Activated CD4-positive, alpha-beta T cell treated with anti-CD3 and anti-CD28 coated beads for 4 hours (primary cell): ENCODE data around the gene SLC11A2.

Experiments
- DNase-seq, 2 donors: peaks; one replicate each; pipeline ENCODE4 v3.0.0-alpha.2; 2020

The SLC11A2 gene

DNA sequence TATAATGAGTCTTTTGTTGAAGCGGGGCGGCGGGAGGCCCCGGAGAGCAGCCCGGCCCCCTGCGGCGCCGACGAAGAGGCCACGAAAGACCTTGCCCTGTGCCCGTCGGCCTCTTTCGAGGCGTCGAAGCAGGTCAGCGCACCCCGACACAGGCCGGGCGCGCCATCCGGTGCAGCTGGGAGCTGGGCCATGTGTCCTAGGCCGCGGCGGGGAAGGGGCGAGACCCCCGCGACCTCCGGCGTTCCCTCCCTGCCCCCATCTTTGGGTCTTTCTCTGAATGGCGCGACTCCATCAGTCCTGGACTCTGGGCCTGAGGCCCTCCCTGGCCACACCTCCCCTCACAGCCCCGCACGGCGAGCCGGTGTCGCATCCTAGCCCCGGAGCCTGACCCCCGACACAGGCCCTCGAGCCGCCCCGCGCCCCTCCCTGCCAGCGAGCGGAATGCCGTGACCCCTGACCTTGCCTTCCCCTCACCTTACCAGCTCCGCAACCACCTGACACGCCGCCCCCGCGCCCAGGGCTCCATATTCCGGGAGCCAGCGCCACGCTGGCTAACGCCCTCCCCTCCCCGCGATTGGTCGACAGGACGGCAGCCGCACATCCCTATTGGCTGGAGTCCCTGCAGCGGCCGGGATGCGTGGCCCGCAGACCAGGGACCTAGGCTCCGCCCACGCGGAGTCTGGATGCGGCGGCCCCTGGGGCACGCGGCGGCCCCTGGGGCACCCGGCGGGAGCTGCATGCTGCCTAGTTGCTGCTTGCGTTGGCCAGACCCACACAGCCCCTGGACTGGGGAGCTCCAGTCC, at the start of gene SLC11A2:
TSS of gene SLC11A2 (minus strand) at position 549 of the 803 bp plus-strand sequence. CDS start 15,656 bp downstream, outside the sequence.
- peak; percentile 92 to 93 for DNase-seq

DNA sequence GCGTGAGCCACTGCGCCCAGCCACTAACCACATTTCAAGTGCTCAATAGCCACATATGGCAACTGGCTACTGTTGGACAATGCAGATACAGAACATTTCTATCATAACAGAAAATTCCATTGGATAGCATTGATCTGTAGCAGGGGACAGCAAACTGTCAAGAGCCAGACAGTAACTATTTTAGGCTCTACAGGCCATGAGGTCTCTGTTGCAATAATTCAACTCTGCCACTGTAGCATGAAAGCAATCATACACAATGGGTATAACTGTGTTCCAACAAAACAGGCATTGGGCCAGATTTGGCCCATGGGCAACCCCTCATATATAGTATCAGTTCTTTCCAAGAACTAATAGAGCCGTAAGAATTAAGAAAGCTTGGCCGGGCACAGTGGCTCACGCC, 49.2 kb upstream of the SLC11A2 start:
- no peak for DNase-seq

DNA sequence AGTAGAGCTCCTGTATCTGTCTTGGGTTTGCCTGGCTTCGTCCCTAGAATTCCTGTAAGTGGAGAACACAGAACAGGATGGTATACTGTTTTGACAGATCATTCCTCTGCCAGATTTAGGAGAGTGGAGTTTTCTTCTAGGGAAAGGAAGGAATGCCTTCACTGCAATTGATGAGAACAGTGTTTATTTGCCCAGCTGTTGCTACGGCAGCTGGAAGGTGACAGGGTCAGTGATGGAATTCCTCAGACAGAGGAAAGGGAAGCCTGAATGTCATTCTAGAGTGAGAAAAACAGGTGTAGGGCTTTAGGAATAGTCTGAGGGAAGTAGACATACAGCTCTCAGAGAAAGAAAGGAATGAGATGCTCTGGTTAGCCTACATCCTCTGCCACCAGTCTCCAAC, 45.5 kb upstream of the SLC11A2 start:
- no peak for DNase-seq

DNA sequence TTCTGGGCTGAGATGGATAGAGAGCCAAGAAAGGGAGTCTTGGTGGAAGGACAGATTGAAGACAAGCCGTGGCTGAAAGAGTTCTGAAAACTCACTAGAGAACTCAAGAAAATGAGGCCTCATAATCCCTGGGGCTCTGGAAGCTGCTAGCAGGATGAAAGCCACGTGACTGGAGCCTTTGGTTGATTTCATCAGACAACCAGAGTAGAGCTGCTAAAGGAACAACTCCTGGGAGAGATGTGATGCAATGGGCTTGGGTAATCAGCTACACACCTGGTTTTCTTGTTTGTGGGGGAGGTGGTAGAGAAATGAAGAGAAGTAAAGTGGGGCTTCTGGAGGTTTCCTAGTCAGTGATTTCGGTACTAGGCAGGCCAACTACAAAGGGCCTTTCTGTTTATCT, 43.8 kb upstream of the SLC11A2 start:
- no peak for DNase-seq

DNA sequence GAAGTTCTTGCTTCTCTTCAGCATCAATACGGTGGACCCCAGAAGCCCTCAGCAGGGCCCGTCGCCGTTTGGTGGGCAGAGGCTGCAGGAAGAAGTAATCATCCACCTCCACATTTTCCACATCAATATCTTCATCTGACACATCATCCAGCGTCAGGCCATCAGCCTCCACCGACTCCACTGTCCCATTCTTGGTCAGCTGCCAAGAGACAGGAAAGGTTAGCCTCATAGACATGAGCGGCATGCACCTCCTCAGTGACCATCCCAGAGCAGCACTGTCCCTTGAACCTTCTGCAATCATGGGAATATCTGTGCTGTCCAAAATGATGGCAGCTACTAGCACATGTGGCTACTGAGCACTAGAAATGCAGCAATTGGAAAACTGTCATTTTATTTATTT, 41.6 kb upstream of the SLC11A2 start:
- no peak for DNase-seq

DNA sequence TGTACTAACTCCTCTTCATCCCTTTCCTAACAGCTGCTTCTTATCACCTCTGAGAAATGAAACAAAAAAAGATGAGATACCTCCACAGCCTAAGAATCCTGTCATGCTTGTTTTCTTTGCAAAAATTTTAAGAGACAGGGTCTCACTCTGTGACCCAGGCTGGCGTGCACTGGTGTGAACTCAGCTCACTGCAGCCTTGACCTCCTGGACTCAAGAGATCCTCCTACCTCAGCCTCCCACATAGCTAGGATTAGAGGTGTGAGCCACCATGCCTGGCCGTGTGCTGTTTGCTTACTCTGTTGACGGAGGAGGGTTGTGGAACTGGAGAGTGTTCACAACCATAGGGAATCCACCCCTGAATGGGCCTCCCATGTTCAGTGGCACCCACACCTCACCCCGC, 41.0 kb upstream of the SLC11A2 start:
- DNase-seq: no peak

DNA sequence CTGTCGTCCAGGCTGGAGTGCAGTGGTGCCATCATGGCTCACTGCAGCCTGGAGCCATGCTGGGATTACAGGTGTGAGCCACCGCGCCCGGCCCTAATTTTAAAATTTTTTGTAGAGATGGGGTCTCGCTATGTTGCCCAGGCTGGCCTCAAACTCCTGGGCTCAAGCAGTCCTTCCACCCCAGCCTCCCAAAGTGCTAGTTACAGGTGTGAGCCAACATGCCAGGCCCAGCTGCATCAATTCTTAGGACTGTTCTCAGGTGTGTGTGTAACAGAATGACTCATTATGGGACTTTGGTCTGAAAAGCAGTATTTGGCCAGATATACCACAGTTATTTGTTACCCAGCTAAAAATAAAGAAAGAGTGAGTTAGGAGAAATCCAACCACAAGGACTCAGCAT, 39.3 kb upstream of the SLC11A2 start:
- no peak for DNase-seq

DNA sequence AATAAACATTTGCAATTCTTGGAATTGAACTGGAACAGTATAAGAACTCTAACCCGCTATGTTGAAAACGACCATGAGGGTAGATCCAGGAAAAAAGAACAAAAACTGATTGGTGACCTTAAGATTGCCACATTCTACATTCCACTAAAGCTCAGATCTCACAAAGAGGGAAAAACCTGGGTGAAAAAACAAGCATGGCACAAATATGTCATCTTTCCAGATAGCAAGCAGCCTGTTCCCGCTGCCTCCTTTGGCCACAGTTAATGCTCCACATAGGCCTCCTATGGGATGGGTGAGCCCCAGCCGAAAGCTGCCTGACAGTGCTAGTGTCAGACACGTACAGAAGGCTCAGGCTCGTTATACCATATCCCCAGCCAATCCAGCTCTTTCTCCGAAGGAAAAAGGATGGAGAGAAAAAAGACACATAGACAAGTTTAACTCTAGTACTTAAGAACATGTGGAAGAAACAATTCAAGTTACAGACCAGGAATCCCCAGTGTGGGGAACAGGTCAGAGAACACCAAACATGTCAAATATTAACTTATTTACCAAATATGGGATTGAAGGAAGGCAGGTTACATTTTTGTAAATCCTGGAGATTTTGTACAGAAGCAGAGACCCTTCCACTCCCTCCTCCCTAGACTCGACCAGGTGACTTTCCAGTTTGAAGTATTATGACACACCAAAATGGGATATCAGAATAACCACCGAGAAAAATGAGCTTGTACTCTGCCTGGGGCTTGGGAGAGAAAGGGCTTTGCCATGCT, 36.6 kb upstream of the SLC11A2 start:
- DNase-seq: no peak

DNA sequence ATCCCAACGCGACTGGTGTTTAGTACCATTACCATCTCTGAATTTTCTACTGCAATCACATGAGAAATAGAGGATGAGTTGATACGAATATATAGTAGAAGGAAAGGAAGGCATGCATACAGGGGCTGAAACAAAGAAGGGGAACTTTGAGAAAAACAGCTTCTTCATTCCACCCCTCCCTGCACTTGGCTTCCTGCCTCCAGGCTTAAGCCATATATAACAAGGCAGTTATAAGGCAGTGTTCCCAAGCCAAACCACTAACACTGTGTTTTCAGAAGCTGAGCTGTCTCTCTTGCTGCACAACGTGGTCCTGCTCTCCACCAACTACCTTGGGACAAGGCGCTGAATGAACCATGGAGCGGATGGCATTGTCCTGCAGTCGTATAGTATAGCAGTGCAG, 32.9 kb upstream of the SLC11A2 start:
- no peak for DNase-seq

DNA sequence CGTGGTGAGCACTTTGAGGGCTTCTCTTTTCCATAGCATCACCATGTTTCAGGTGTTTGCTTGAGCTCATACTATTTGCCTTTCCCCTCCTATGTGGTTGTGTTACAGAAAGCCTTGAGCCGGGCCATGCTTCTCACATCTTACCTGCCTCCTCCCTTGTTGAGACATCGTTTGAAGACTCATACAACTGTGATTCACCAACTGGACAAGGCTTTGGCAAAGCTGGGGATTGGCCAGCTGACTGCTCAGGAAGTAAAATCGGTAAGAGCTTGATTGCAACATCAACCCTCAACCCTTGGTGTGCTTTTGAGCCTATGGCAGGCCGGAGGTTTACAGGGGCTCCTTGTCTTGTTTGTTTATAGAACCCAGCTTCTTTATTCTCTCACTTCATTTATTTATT, 30.1 kb upstream of the SLC11A2 start:
- no peak for DNase-seq

DNA sequence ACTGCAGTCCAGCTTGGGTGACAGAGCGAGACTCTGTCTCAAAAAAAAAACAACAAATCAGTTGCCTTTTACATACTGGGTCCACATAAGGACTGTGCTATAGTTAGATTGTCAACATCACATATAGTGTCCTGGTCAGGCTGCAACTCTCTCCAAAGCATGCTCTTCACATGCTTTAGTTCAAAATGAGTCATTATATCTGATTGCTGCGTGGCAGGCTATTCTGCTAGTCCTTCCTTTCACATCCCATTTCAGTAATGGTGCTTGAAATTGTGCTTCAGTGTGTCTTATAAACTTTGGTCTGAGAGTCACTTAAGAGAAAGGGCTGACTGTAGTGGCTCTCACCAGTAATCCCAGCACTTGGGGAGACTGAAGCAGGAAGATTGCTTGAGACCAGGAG, 28.9 kb upstream of the SLC11A2 start:
- DNase-seq: no peak

DNA sequence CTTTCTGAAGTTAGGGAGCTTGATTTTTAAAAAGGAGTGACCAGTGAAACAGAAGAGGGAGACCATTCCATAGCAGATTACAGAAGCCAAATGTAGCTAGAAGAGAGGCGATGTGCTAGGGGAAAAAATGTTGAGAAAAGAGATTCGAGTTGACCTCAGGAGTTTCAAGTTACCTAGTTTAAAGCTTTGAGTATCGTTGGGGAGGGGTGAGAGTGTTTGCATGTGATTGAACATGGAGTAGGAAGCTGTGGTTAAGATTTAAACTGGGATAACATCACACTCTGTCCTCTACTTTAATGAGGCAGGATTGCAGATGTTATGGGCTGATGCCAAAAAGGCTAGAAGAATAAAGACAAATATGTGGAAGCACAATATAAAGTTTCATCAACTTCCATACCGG, 25.6 kb upstream of the SLC11A2 start:
- DNase-seq: no peak

DNA sequence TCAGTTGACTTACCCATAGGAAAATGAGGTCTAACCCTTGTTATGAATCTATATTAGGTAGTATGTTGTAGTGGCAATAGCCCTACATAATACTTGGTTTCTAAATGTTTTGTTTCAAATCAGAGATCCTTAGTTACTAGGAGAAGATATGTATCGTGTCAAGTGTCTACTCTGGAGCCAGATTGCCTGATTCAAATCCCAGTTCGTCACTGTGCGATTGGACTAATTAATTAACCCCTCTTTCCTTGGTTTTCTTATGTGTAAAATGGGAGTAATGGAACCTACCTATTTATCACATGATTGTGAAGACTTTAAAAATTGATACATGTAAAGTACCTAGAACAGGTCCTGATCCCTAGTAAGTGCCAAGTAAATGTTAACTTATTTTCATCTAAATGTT, 23.3 kb upstream of the SLC11A2 start:
- DNase-seq: no peak

DNA sequence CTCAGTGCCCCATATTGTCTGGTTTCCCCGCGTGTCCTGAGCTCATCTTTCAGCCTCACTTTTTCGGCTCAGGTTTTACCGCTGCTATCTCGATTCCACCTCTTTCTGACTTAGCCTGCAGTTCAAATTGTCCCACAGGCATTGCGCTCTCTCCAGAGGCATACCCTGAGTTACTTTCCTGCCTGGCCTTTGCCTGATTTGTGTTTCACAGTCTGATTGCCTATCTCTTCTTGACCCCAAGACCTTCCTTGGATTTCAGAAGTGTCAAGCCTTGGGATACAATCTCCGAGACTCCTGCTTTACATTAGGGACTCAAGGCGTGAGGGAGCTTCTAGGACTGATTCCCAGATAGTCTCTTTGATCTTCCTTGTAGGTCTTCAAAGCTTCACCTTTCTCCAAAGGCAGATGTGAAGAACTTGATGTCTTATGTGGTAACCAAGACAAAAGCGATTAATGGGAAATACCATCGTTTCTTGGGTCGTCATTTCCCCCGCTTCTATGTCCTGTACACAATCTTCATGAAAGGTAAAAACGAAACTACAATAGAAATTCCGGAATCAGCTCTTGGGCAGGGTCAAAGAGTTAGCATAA, 22.6 kb upstream of the SLC11A2 start:
- peak in 1 of 2 donors; percentile 9 for DNase-seq

DNA sequence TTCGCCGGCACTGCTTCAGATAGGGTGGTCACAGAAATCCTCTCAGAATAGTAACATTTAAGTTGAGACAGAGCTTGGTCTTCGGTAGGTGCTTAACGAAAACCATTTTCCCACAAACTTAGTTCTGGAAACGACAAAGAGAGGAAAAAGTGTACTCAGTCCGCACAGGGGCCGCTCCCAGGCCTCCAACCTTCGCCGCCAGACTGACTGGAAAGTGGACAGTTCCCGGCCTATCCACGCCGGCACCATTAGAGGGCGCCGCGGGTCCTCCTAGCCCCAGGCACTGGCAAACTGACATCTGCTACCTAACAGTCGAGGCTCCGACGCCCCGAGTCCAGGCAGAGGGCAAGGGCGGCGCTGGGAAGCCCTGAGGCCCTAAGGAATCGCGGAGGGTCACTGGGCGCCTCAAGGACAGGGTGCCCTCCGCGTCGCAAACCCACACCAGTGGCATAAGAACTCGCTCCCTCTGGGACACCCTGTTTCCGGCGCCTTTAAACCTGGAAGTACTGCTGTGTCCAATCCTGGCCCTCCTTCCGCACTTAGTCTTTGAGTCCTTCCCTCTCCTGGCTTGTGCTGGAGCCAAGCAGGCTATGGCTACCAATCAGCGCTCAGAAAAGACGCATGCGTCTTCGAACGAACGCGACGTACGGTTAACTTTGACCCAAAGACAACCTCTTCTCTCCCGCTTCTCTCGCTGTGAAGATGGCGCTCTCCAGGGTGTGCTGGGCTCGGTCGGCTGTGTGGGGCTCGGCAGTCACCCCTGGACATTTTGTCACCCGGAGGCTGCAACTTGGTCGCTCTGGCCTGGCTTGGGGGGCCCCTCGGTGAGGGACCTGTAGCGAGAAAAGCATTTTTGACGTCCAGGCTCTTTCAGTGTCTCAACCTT, 21.7 kb upstream of the SLC11A2 start, which contains the start of gene LETMD1:
TSS of gene LETMD1 (plus strand) at position 673 of the 886 bp plus-strand sequence. CDS start at position 703, 30 bp downstream.
- peak; percentile 87 to 88 for DNase-seq

DNA sequence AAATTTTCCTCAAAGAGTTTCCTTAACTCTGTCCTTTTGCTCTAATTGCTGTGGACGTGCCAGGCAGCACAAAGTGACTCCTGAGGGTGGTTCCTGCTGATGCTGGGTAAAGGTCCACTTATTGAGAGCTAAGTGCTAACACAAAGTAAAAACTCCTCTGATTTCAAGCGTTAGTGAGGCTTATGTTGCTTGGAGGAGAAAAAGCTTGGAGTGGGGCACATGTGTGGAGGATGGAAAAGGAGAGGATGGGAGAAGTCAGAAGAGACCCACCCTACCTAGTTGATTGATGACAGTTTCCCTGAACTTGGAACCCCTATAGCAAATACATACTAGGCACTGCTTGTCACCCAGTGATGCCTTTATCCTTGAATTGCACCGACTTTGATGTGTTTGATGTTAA, 10.1 kb upstream of the SLC11A2 start:
- no peak for DNase-seq

DNA sequence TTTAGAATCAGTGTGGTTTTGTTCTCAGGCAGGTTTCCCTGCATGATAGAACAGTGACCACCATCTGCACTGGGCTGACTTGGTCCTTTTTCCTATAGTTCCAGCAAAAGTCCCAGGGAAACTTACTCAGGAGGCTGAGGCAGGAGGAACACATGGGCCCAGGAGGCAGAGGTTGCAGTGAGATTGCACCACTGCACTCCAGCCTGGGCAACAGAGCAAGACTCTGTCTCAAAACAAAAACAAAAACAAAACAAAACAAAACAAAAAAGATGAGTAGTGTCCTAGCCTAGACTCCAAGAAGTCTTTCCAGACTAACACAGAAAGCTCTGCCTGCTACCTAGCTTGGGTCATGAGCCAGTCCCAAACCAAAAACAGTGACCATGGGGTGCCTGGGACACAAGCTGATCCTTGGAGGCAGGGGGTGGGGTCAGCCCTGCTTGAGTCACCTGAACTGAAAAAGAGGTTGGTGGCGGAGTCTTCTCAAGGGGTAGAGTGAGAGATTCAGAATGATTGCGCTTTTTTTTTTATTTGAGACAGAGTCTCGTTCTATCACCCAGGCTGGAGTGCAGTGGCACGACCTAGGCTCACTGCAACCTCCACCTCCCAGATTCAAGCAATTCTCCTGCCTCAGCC, 7.4 kb upstream of the SLC11A2 start:
- DNase-seq: no peak

DNA sequence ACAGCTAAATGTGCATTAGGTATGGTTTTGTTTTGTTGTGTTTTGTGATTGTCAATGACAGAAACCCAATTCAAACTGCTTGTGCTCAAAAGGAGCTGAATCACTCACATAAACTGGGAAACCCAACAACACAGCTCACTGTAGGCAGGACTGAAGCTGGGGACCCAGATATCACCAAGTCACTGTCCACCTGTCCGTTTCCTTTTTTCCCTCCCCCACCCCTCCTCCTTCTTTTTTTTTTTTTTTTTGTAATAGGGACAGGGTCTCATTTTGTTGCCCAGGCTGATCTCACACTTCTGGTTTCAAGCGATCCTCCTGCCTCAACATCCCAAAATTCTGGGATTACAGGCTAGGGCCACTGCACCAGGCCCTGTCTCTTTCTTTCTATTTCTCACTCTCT, 6.9 kb upstream of the SLC11A2 start:
- no peak for DNase-seq

DNA sequence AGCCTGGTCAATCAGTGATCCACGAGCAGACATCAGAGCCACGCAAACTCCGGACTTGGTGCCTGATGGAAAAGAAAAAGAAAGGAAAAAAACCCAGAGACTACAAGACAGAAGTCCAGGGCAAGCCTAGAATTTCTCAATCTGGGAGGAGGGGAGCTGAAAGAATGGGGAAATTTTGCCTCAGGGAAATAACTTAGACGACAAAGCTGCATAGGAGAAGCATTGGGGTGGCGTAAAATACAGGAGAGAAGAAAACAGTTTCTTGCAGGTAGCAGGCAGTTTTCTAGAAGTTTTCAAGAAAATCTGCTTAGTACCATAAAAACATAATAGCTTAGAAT, 2.6 kb upstream of the SLC11A2 start:
- no peak for DNase-seq

DNA sequence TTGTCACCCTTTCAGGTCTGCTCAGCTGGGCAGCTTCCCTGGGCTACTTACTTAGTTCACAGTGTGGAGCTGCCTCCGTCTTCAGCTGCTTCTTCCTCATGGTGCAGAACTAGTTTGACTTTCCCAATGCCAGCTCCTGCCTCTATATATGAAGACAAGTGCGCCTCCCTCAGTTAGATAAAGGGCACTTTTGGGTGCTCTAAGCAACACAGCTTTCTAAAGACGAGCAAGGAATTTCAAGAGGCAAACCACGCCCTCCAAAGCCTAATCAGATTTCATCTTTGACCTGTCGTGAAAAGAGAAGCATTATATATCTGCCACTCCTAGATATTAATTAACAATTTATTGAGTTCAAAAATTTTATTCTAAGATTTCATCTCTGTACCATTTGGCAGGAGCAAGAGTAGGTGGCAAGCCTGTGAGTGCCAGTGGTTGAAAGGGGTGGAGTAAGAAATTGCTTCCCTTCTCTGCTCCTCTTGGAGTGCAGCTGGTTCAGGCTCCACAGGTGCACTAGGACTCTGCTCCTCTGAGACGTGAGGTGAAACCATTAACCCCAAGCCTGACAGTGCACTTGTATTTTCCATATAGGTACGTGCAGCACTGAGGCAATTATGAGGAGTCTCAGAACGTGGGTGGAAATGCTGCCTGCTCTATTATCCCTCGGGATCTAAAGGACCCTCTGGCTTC, 2.1 kb upstream of the SLC11A2 start:
- DNase-seq: peak; percentile 12 to 21

DNA sequence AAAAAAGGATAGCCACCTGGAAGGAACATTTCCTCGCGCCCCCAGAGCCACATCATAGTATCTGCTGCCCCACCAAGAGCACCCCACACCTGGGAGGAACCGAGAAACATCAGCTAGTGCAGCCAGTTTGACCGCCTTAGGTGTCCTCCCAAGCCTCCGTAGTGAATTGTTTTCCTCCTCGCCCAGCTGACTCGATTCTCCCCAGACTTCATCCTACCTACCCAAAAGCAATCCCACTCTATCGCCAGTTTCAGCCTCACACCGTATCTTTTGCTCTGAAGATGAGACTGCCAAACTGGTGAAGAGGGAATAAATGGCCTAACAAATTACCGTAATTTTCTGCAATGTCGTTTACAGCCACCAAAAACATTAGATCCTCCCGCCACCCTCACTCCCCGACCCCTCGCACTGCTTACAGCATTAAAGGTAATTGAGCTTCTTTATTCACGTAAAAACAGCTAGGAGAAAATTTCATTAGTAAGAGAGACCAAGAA, 1.2 kb upstream of the SLC11A2 start:
- no peak for DNase-seq
